ENCODE results near the gene RAB1B.
"Not testable (repeated sequence)": the region's sequence is repeated elsewhere in the genome, so short reads cannot be mapped to it uniquely, and the experiment has no call there.

The RAB1B gene

GRCh38 chr11:66239998-66240780 is 28.2 kb upstream of the RAB1B start:
- DNase-seq (ENCODE audit: low read depth) = peak; percentile 64

DNA sequence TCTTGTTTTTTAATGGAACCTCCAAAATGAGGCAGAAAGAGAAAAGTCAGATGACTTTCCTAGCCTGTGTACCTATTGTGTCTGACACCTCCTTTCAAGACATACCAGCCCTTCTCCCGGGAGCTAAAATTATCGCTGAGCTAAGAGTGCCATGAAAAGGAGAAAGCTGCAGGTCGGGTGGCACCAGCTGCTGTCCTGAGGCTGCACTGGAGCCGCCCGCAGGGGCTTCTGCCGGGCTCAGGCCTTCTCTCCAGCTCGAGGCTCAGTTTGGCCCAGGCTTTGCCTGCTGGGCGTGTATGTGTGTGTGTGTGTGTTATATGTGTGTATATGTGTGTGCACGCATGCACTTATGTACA is 27.7 kb upstream of the RAB1B start:
- no peak for DNase-seq (ENCODE audit: low read depth)

DNA sequence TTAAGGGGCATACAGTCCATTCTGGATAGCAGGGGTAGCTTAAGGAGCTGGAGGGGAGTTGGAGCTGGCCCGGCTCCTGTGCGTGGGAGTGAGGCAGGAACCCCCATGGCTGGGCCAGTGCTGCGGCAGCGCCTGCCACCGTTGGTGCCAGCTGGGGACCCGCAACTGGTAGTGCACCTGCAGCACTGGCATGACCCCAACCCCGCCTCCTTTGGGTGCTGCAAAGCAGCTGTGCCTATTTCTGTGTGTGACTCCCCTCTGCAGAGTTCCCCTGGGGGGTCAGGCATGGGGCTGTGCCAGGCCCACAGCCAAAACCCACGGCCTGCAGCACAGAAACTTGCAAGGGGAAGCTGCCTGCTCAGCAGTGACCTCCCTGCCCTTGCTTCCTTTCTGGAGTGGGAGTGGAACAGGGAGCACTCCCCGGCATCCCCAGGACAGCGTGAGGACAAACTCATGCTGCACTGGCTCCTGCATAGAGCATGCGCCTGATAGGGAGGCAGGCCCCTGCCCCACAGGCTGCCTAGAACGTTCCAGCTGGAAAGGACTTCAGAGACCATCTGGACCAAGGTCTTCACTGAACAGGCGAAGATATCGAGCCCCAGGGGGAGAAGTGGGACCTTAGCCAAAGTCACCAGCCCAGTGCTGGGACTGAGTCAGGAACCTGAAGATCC is 26.2 kb upstream of the RAB1B start:
- no peak for DNase-seq (ENCODE audit: low read depth)

GRCh38 chr11:66243782-66244535 is 24.5 kb upstream of the RAB1B start:
- no peak for DNase-seq (ENCODE audit: low read depth)

- no peak for DNase-seq (ENCODE audit: low read depth)
Observed at GRCh38 chr11:66247295-66247694, 21.1 kb upstream of the RAB1B start.

- DNase-seq (ENCODE audit: low read depth) = no peak
Observed at GRCh38 chr11:66247801-66248200, 20.6 kb upstream of the RAB1B start.

- DNase-seq (ENCODE audit: low read depth) = no peak
Observed at GRCh38 chr11:66248903-66249302, 19.5 kb upstream of the RAB1B start.

DNA sequence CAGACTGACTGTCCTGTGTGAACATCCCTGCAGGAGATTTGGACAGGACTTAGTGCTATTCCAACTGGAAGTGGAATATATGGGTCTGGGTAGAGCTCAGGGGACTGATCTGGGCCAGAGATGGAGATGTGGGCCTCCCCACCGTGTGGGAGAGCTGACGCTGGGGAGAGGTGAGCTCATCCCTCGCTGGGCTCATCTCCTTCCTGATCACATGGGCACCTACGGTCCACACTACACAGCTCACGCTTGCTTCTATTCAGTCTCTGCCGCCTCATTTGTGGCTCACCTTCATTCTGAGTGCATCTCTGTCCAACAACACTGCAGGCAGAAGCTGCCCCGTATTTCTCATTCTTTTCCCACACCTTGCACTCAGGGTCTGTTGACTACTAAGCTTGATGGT is 16.6 kb upstream of the RAB1B start:
- DNase-seq (ENCODE audit: low read depth) = no peak

DNA sequence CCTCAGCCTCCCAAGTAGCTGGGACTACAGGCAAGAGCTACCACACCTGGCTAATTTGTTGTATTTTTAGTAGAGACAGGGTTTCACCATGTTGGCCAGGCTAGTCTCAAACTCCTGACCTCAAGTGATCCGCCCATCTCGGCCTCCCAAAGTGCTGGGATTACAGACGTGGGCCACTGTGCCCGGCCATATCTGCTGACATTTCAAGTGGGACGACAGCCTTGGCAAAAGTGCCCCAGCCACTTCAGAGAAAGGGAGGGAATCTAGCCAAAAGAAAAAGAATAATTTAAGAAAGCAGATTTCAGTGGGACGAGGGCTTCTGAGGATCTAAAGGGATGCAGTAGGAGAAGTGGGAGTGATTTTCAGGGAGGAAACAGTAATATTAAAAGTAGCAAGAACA is 15.4 kb upstream of the RAB1B start:
- not testable (repeated sequence) for DNase-seq (ENCODE audit: low read depth)

DNA sequence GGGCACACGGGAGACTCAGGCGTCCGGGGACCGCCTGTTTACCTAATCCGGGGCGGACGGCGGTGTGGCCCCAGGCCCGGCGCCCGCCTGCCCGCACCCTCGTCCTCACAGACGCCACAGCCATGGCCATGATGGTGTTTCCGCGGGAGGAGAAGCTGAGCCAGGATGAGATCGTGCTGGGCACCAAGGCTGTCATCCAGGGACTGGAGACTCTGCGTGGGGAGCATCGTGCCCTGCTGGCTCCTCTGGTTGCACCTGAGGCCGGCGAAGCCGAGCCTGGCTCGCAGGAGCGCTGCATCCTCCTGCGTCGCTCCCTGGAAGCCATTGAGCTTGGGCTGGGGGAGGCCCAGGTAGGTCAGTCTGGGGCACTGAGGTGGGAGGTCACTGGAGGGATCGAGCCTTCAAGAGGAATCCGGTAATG is 10.0 kb upstream of the RAB1B start:
- DNase-seq (ENCODE audit: low read depth) = no peak

- DNase-seq (ENCODE audit: low read depth) = no peak
Observed at GRCh38 chr11:66259225-66259624, 9.2 kb upstream of the RAB1B start.

DNA sequence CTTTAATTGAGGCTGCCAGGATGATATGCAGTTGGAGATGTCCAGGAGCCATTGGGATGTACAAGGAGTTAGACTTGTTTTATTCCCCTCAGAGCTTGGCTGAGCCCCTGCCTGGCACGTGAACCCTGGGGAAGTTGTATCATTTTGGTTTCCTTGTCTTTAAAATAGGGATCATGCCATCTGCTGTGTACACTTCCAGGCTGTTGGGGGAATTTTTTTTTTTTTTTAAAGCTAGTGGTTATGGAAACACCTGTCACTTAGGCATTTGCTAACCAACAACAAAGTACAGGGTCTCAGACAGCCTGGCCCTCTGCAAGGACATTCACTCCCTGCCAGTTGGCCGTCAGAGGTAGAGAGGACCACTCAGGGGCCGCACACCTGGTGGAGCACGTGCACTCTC is 8.5 kb upstream of the RAB1B start:
- DNase-seq (ENCODE audit: low read depth) = no peak

DNA sequence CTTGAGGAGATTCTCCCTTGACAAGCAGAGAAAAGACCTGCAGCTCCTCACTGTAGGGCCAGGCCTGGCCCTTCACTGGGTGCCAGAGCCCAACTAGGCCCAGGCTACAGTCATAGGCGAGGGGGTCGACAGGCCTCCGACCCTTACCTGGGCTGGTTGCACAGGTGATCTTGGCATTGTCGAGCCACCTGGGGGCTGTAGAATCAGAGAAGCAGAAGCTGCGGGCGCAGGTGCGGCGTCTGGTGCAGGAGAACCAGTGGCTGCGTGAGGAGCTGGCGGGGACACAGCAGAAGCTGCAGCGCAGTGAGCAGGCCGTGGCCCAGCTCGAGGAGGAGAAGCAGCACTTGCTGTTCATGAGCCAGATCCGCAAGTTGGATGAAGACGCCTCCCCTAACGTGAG is 6.9 kb upstream of the RAB1B start:
- no peak for DNase-seq (ENCODE audit: low read depth)

DNA sequence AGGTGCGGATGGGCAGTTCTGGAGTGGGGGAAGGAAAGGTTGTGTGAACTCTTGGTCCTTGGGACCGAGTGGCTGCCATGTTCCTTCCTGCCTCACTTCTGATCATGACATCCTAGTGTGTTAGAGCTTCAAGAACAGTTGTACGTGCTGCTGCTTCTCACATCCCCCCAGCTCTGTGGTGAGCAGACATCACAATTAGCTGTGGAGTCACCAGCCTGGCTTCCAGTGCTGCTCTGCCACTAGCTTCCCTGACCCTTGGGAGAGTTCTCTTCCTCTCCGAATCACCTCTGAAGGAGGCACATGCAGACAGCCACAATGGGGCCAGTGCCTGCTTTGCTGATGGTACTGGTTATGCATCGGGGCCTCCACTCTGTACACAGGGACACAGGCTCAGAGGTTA is 6.2 kb upstream of the RAB1B start:
- no peak for DNase-seq (ENCODE audit: low read depth)

DNA sequence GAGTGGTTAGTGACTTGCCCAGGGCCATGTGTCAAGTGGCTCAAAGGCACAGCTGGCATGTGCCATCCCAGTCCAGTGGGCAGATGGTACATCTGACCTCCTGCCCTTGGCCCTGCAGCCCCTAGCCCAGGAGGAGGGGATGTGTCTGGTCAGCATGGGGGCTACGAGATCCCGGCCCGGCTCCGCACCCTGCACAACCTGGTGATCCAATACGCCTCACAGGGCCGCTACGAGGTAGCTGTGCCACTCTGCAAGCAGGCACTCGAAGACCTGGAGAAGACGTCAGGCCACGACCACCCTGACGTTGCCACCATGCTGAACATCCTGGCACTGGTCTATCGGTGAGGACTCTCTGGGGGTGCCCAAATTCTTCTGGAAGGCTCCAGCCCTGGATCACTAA is 5.7 kb upstream of the RAB1B start:
- DNase-seq (ENCODE audit: low read depth) = no peak

GRCh38 chr11:66263231-66263630 is 5.2 kb upstream of the RAB1B start:
- no peak for DNase-seq (ENCODE audit: low read depth)

DNA sequence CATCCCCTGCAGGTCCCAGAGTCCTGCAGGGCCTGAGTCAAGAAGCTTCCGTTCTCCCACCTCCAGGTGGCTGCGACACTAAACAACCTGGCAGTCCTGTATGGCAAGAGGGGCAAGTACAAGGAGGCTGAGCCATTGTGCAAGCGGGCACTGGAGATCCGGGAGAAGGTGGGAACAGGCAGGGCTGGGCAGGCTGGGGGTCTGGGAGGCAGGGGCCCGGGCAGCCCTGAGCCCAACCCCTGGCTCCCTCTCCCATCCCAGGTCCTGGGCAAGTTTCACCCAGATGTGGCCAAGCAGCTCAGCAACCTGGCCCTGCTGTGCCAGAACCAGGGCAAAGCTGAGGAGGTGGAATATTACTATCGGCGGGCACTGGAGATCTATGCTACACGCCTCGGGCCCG is 4.7 kb upstream of the RAB1B start:
- DNase-seq (ENCODE audit: low read depth) = no peak

DNA sequence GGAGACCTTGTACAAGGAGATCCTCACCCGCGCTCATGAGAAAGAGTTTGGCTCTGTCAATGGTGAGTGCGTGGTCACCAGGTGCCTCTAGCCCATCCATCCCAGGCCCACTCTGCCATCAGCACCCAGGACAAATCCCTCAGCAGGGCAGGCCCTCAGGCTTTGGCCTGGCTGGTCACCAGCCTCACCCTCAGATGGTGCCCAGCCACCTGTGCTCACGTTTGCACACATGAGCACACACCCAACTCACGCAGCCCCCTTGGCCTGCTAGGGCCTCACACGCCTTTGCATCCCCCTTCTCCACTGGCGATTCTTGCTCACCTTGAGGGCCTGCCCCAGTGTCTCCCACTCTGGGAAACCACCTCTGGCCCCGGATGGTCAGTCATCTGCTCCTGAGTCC is 4.1 kb upstream of the RAB1B start:
- no peak for DNase-seq (ENCODE audit: low read depth)

DNA sequence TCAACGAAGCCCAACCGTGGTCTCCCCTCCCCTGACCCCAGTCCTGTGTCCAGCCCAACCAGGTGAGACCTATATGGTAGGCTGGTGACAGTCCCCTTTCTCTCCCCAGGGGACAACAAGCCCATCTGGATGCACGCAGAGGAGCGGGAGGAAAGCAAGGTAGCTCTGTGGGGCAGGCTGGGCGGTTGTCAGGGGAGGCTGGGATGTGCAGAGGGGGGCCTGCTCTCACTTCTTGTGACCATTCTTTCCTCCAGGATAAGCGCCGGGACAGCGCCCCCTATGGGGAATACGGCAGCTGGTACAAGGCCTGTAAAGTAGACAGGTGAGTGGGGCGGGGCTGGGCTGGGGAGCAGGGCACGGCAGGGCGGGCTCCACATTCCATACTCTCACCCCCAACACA is 3.5 kb upstream of the RAB1B start:
- no peak for DNase-seq (ENCODE audit: low read depth)

GRCh38 chr11:66265531-66266377 is 2.7 kb upstream of the RAB1B start:
- DNase-seq (ENCODE audit: low read depth) = no peak

GRCh38 chr11:66266378-66267038 is 1.9 kb upstream of the RAB1B start:
- no peak for DNase-seq (ENCODE audit: low read depth)

DNA sequence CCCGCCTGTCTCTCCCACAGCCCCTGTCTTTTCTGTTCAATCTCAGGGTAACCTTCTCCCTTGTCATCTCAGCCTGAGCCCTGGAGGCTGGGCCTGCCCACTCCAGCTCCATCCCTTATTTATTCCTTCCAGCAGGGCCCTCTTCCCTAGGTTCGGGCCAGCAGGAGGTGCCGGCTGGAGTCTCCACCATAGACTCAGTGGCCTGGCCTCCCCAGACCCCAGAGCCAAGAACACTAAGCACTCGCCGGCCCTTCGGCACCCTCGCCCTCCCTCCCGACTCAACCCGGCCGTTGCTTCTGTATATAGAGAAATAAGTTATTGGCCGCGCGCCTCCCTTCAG is 1.4 kb upstream of the RAB1B start:
- no peak for DNase-seq (ENCODE audit: low read depth)
